Posterior vena cava (tissue), 2 donors: Measurements from ENCODE around the gene CHFR. TPM values are rescaled to one million over a fixed set of nuclear protein-coding genes. Genes with fewer than 3 reads are reported as not detected.
"Not testable (repeated sequence)": the region's sequence is repeated elsewhere in the genome, so short reads cannot be mapped to it uniquely, and the experiment has no call there.

ENCODE experiments used
- DNase-seq: peaks from one replicate; pipeline ENCODE4 v3.0.0-alpha.2; 2020; ENCODE audit warnings: low spot score
- intact Hi-C, 2 donors: fragments of 100-400 bp; cut with DNase I; formaldehyde crosslinking; loops; one replicate each; pipeline versions ENCODE4 v1.14.1 to v1.14.2; 2022 to 2023
- total RNA-seq, 2 donors: library from RNA; stranded (reverse); fragmentation: NEBNext Ultra II Directional; extraction: Animal tissue kit (Norgen Biotek cat#: 25700); gene quantifications; one replicate each; pipeline ENCODE4 v1.2.1, GENCODE V29; 2021
- donor health status: DM: yes; HTN: yes; CAD: no.
- donor health status: DM: yes; HTN: yes; CAD: no.

Gene CHFR
- total RNA-seq, 2 donors from 2014 or later, result 36.9 to 38.5 TPM

DNA sequence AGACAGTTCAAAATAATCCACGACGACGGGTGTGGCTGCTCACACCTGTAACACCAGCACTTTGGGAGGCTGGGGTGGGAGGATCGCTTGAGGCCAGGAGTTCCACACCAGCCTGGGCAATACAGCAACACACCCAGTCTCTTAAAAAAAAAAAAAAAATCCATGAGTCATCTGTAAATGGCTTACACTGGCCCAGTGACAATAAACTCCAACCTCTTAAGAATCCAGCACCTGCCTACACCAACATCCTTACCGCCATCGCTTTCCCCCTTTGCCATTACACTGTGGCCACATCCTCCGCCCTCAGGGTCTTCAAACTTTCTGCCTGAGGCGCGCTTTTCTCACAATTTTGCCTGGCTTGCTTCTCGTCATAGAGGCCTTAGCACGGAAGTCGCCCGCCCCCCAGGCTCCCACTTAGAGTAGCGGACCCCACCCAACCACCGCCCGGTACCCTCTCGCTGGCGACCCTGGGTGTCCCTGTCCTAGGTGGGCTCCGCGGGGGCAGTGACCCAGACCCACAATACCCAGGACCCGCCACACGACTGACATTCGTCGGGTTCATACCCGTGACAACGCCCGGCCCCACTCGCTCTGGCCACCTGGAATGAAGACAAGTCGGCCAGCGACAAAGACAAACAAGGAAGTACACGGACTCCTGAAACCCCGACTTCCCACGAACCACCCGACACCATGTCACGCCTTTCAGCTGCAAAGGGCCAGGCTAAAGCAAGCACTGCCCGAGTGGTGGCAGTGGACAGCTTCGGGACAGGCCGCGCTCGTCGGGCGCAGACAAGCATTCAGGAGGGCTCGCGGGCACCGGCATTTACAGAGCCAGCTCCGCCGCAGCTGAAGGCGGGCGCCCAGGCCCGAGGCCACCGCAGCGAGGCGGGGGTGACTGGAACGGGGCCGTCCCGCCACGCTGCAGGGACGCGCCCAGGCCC, 59.4 kb downstream of the CHFR start:
- intact Hi-C loops, result no loop called here
- DNase-seq, result no peak

DNA sequence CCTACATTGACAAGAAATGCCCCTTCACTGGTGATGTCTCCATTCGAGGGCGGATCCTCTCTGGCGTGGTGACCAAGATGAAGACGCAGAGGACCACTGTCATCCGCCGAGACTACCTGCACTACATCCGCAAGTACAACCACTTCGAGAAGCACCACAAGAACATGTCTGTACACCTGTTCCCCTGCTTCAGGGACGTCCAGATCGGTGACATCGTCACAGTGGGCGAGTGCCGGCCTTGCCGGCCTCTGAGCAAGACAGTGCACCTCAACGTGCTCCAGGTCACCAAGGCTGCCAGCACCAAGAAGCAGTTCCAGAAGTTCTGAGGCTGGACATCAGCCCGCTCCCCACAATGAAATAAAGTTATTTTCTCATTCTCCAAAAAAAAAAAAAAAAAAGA, 61.5 kb downstream of the CHFR start:
- no peak for DNase-seq
- intact Hi-C loops, result no loop called here

DNA sequence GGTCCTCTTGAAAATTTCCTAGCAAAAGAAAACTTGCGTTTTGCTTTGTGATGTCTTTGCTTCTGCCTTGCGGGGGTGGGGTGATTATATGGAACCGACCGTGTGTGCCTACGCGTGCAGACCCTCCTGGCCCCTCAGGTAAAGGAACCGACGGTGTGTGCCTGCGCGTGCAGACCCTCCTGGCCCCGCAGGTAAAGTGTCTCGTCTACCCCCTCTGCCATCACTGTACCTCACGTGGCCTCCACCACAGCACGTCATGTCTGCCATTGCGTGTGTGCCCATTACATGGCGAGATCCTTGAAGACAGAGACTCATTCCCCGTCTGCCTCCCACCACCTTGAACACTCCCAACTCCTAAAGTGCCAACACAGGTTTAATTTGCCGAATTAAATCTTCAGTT, 62.3 kb downstream of the CHFR start:
- intact Hi-C loops, result no loop called here
- no peak for DNase-seq

DNA sequence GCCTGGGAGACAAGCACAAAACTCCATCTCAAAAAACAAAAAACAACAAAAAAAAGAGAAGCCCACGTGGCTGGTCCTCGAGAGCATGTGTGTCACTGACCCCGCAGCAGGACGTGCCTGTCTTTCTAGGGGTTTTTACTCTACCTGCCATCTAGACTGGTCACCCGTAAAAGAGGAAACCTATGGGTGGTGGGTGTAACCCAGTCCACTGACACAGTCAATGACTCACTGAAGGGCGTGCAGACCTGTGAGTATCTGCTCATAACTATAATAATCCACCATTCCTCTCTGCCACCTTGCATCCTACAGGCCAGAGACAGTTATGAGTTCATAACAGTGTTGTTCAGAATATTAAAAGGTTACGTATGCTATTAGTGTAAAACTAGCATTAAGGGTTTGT, 63.4 kb downstream of the CHFR start:
- intact Hi-C loops, result no loop called here
- DNase-seq, result no peak

DNA sequence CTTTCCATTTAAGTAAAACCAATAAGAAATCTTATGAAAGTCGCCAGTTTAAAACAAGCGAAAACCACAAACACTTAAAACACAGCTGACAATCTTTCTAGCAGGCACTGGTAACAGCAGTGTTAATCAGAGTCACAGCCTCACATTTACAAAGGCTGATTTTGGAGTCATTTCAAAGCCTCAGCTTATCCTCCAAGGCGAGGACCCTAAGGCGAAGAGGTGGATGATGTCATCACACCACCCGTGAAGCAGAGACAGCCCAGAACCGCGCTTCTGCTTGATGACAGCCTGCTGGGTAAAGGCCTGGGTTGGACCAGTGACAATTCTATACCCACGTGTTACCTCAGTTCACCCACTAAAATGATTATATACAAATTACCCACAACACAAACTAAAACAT, 68.8 kb downstream of the CHFR start:
- DNase-seq, result no peak
- intact Hi-C loops, result no loop called here

DNA sequence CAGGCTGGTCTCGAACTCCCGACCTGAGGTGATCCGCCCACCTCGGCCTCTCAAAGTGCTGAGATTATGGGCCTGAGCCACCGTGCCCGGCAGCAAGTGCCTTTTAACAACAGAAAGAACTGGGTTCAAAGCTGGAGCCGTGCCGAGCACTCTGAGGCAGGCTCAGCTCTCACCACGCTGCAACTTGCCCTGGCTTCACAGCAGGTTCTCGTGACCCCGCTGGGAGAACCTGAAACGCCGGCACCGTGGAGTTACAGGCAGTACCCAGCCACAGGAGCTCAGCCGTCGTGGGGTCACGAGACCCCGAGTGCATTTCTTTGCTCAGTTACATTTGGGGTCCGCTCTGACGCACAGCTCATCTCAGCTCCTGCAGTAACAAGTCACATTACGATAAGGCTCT, 73.2 kb downstream of the CHFR start:
- intact Hi-C loops, result no loop called here
- DNase-seq, result no peak

DNA sequence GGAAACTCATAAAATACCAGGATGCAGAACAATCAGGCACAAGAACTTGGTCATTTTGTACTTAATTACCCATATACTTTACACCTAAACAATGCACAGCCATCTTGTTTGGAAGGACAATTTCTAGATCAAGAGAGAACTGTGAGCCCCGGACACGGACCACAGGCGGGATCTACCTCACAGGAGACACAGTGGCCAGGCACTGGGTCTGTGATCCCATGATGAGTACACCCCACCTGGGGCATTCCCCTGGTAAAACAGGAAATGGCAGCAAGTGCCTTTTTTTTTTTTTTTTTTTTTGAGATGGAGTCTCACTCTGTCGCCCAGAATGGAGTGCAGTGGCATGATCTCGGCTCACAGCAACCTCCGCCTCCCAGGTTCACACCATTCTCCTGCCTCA, 74.0 kb downstream of the CHFR start:
- intact Hi-C loops, result no loop called here

DNA sequence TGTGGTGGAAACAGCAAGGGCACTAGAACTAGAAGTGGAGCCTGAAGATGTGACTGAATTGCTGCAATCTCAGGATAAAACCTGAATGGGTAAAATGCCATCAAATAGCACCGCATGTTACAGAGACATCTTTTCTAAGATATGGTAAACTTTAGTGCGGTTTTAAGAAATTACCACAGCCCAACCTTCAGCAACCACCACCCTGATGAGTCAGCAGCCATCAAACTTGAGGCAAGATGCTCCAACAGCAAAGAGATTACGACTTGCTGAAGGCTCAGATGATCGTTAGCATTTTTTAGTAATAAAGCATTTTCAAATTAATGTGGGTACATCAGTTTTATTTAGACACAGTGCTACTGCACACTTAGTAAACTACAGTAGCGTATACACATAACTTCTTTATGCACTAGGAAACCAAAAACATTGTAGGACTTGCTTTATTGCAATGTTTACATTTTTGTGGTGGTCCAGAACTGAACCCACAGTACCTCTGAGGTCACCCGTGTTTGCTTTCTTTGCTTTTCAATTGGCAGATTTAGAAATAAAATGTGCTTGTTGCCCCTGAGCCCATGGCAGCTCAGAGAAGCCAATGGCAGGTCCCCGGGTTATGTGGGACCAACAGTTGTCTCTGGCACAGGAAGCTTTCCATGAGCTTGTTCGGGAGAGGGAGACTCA, 74.6 kb downstream of the CHFR start:
- intact Hi-C loops, result no loop called here
- DNase-seq, result no peak

More for the DNA sequence above, 74.0 kb downstream of the CHFR start:
- no peak for DNase-seq

DNA sequence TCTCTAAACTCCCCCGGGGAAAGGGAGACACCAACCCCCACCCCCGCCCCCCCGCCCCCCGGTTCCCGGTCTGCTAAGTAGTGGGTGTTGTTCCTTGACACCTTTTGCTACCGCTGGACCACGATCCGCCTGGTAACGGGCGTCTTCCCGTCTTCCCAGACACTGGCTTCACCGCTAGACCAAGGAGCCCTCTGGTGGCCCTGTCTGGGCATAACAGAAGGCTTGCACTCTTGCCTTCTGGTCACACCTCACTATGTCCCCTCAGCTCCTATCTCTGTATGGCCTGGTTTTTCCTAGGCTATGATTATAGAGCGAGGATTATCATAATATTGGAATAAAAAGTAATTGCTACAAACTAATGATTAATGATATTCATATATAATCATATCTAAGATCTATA, 78.0 kb downstream of the CHFR start:
- DNase-seq, intact Hi-C loops: not testable (repeated sequence)

DNA sequence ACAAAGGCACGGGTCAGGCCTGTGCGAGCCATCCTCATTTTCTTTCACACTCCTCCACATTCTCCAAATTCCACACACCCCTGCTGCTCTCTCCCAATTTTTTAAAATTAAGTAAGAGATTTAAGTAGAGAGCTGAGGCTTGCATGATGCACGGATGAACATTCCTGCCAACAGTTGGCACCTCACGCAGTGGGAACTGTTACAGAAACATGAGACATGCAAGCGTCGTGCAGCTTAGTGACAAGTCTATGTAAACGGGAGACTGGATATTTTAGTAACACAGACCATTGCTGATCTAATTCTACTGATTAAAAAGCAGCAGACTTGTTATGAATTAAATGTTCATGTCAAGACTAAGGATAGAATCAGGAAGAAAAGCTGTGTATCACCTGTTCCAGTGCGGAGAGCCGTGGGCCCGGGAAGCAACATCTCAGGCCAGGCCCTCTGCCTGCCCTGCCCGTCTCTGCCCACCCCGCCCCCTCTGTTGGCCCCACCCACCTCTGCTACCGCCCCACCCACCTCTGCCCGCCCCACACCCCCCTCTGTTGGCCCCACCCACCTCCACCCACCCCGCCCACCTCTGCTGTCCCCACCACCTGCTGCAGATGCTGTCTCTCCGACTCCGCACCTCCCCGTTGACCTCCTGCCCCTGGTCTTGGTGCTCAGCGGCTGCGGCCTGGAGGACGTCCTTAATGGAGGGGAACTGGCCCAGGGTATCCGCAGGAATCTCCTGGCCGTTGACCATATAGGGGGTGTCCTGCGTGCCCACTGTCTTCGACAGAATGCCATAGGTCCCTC, 79.9 kb downstream of the CHFR start:
- intact Hi-C loops, result no loop called here
- no peak for DNase-seq

DNA sequence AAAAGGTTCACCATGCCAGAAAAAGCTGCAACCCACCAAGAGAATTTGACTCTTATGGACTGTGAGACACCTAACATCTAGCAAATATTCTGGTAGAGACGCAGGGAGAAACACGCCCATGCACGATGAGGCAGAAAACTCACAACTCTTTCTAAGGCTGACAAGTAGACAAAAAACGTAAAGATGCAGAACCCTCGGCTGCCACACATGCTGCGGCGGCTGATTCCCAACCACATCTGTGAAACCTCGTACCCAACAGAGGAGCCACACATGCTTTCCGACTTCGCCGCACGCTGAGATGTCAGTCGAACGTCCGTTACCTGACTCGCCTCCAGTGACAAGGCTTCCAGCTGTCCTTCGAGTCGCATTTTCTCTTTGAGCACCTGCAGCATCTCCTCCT, 80.5 kb downstream of the CHFR start:
- intact Hi-C loops, result no loop called here
- DNase-seq, result no peak

DNA sequence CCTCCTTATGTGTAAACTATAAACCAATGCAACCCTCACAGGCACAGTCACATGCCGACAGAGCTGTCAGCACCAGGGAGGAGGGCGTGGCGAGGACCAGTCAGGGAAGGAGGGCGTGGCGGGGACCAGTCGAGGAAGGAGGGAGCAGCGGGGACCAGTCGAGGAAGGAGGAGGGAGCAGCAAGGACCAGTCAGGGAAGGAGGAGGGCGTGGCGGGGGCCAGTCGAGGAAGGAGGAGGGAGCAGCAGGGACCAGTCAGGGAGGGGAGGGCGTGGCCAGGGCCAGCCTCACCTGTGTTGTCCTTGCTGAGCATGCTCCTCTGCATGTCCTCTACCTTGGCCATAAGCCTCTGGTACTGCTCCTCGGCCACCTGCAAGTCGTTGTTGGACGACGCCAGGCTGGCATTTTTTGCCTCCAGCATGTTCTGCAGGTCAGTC, 83.0 kb downstream of the CHFR start:
- DNase-seq, result no peak
- intact Hi-C loops, result no loop called here

DNA sequence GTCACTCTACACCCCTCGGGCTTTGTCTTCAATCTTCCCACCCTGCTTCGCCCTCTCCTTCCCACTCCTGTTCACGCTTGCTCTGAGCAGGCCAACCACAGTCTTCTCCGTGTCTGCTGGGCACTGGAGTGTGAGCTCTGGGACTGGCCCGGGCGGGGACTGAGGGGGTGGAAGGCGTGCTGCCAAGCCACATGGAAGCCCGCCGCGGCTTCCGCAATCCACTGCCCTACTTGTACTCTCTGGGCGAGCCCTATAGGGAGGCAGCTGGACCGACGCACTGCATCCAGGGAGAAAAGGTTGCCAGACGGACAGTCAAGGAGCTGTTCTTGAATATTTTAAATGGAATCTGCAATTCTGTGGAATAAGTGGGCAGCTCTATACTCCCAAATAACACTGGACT, 83.5 kb downstream of the CHFR start:
- intact Hi-C loops, result no loop called here
- no peak for DNase-seq

DNA sequence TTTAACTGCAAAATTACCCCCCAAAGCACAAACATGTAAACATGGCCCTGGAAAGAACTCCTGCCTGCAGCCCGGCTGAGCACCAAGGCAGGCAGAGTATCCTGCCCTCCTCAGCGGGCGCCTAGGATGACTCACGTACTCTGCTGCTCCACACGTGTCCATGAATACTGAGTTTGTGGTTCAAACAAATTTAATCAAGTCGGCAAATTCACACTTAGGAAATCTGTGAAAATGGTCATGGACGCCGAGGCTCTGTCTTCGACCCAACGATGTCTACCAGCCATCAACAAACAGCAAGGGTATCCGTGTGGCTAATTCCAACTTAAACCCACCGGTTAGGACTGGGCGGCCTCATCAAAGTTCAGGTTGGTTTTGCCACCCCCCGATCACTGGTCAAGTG, 84.3 kb downstream of the CHFR start:
- DNase-seq, result no peak
- intact Hi-C loops, result no loop called here

DNA sequence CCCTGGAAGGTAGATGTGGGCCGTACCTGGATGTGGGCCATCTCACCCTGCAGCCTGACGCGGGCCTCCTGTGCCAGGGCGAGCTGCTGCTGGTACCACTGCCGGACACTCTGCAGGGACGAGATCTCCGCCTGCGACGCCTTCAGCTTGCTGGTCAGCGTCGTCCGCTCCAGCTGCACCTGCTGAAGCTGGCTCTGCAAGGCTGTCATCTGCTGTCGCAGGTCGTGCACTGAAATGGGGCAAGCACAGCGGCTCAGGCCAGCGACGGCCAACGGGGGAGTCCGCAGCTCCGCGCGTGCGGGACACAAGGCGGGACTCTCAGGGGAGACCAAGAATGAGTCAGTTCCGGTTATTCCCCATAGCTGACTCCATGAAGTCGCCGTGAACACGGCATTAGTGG, 85.7 kb downstream of the CHFR start:
- intact Hi-C loops, result no loop called here
- DNase-seq, result no peak

DNA sequence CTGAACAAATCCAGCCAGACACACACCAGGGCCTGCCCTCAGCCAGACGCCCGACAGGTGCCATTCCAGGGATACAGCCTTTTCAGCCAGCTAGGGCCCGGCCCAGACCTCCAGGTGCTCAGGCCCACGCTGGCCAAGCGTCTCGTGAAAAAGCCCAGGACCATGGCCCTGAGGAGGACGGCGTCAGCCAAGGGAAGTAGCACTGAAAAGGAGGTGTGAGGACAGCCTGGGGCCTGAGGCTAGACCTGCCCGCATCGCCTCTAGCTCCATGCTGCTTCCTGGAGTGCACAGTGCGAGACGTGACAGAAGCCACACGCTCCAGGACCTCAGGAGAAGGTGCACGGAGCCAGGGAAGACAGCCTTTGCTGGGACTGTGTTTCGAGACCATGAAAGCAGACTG, 88.6 kb downstream of the CHFR start:
- intact Hi-C loops, result no loop called here
- DNase-seq, result no peak

DNA sequence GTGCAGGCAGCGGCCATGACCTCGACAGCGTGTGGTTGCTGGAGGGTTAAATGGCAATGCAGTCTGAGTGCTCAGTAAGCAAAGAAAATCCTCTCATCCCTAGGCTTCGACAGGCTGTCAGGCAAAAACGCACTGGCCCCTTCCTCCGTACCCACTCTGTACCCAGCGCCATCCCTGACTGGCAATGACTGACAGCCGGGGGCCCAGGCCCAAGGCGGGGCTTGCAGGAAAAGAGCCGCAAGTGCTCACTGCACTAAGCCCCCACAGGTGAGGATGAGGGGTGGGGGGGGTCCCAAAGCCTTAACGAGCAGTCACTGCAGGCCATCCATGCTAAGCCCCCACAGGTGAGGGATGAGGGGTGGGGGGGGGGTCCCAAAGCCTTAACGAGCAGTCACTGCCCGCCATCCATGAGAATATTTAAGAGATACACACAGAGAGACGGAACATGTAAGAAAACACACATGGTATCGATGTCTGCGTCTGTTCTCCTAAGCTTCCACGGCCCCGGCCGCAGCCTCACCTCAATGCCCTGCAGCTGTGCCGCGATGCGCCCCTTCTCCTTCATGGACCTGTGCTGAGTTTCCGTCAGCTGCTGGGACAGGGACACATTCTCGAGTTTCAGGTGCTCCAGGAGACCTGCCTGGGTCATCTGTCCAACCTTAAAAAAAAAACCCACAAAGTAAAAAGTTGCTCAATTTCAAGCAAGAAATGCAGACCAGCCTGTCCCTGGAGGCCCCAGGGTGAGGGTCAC, 89.4 kb downstream of the CHFR start:
- no peak for DNase-seq
- intact Hi-C loops, result no loop called here

DNA sequence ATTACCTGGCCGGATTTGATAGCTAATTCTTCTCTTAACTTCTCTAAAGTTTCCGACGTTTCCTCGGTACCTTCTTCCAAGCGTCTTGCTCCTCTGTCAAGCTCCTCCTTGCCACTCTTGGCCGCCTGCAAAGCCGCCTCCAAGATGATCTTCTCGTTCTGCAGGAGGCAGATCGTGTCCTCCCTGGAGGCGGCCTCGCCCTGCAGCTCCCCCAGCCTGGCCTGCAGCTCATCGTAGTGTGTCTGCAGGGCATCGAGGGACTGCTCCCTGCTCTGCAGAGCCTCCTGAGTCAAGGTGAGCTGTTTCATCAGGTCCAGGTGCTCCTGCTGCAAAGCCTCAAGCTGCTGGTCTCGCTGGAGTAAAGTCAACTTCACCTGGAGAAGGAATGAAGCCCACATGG, 91.6 kb downstream of the CHFR start:
- intact Hi-C loops, result no loop called here
- DNase-seq, result no peak

DNA sequence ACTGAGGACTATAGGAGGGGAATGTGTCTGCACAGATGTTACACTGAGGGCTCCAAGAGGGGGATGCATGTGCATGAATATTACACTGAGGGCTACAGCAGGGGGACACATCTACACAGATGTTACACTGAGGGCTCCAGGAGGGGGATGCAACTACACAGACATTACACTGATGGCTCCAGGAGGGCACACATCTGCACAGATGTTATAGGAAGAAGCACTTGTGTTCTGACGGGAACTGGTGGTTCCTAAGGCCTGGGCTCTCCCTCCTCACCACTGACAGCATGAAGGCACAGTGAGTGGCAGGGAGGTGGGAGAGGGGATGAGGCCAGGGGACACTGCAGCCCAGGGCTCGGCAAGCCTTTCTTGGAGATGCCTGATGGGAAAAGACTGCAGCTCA, 95.5 kb downstream of the CHFR start:
- intact Hi-C loops, DNase-seq: not testable (repeated sequence)
